IPS-NIHi7 (cell line): Measurements from ENCODE around the gene ZER1.
A peak's percentile ranks its signal among the peaks of the same experiment; 100 is the strongest.
"Not testable (repeated sequence)": the region's sequence is repeated elsewhere in the genome, so short reads cannot be mapped to it uniquely, and the experiment has no call there.

Experiments
- DNase-seq: peaks from one replicate; pipeline ENCODE4 v3.0.0; 2012; ENCODE audit warnings: mixed read lengths; ENCODE audit errors: extremely low spot score

Gene ZER1

GRCh38 chr9:128693738-128694137 lies 78.0 kb downstream of the ZER1 start:
- not testable (repeated sequence) for DNase-seq

- DNase-seq, result no peak
These were observed 81.1 kb downstream of the ZER1 start for GRCh38 chr9:128690684-128691034.

- peak; percentile 59 for DNase-seq
These were observed 81.7 kb downstream of the ZER1 start for GRCh38 chr9:128689820-128690683.

GRCh38 chr9:128689293-128689774 lies 82.4 kb downstream of the ZER1 start:
- DNase-seq, result peak; percentile 14

- DNase-seq, result peak; percentile 98
These were observed 83.0 kb downstream of the ZER1 start, which contains the start of gene SET for GRCh38 chr9:128688501-128689292. SET (plus strand) TSS chr9:128689222; CDS start chr9:128689583, 361 bp downstream.

- DNase-seq, result no peak
These were observed 84.3 kb downstream of the ZER1 start for GRCh38 chr9:128687453-128687852.

- peak; percentile 4 for DNase-seq
These were observed 85.9 kb downstream of the ZER1 start for GRCh38 chr9:128685636-128686489.

GRCh38 chr9:128684325-128685199 lies 87.2 kb downstream of the ZER1 start:
- peak; percentile 79 for DNase-seq

- no peak for DNase-seq
These were observed 87.7 kb downstream of the ZER1 start for GRCh38 chr9:128684065-128684324.

- peak; percentile 95 for DNase-seq
These were observed 88.2 kb downstream of the ZER1 start for GRCh38 chr9:128683340-128684064.
